Keratinocyte (primary cell): ENCODE data around the gene ACSS2.

Source experiments
- CTCF ChIP-seq, 3 experiments: IDR thresholded peaks in 1 of 3; conservative IDR thresholded peaks in 1 of 3; optimal IDR thresholded peaks in 1 of 3; 2 replicates in 2 of 3; 3 replicates in 1 of 3; pipeline versions ENCODE3 to v1.5.1; 2011; ENCODE audit warnings: low read length in 3 of 3, mild to moderate bottlenecking in 3 of 3, moderate library complexity in 2 of 3, control low read depth in 1 of 3, inconsistent platforms in 1 of 3; ENCODE audit not compliant: insufficient read depth in 2 of 3; ENCODE audit errors: extremely low read depth in 1 of 3
- EZH2 ChIP-seq: IDR thresholded peaks from one replicate; pipeline ENCODE4 v1.6.1; 2012; ENCODE audit warnings: inconsistent platforms, mild to moderate bottlenecking, low read length, moderate library complexity

- TF ChIP-seq CTCF (optimal IDR thresholded peaks at IDR 0.05 in 1 of 3, IDR thresholded peaks at IDR 0.05 in 1 of 3, conservative IDR thresholded peaks at IDR 0.05 in 1 of 3; ENCODE audit: extremely low read depth in 1 of 3, insufficient read depth in 2 of 3, low read length in 3 of 3) (no peak), EZH2 (no peak)
Measured at GRCh38 chr20:34864216-34864615, 12.2 kb upstream of the ACSS2 start.
